ENCODE data around the gene SLC43A3. TPM values are rescaled to one million over a fixed set of nuclear protein-coding genes. Genes with fewer than 3 reads are reported as not detected.

SLC43A3 gene
- total RNA-seq, 2 donors from 2014 or later, result 23.1 to 30.0 TPM

- intact Hi-C loops (cut with DNase I), result no loop called here
- H3K4me1 ChIP-seq, result no peaks in the 10 kb centered on the region
- no peak overlapping the region for H3K4me3 ChIP-seq
- H3K27me3 ChIP-seq, result no peaks in the 10 kb centered on the region
- no peaks in the 10 kb centered on the region for H3K9me3 ChIP-seq
- H3K36me3 ChIP-seq (replicated peaks in 1 of 2; ENCODE audit: insufficient read depth in 1 of 2, low read depth in 2 of 2), result no peaks in the 10 kb centered on the region
- WGBS, 2 donors, result 72 to 75% methylated on average over 5 of the region's 5 CpGs
- H3K27ac ChIP-seq, result peak overlapping the region in 1 of 4 donors; percentile 43
- TF ChIP-seq CTCF (IDR thresholded peaks at IDR 0.05) (no peak), POLR2A (IDR thresholded peaks at IDR 0.05) (no peak)
- ATAC-seq (peak; percentile 42), DNase-seq (no peak)
Observed at GRCh38 chr11:57386178-57386940, 40.6 kb downstream of the SLC43A3 start.

- H3K27me3 ChIP-seq, result no peaks in the 10 kb centered on the region
- TF ChIP-seq CTCF (IDR thresholded peaks at IDR 0.05) (no peak), POLR2A (IDR thresholded peaks at IDR 0.05) (no peak)
- H3K4me3 ChIP-seq, result no peak within 1 kb of the TSS
- no peaks in the 10 kb centered on the region for H3K9me3 ChIP-seq
- intact Hi-C loops (cut with DNase I), result no loop called here
- WGBS, 2 donors, result 75 to 100% methylated on average over 2 of the region's 2 CpGs
- H3K4me1 ChIP-seq, result no peaks in the 10 kb centered on the region
- H3K36me3 ChIP-seq (replicated peaks in 1 of 2; ENCODE audit: insufficient read depth in 1 of 2, low read depth in 2 of 2), result no peaks in the 10 kb centered on the region
- DNase-seq, result no peak
- H3K27ac ChIP-seq, result no peak within 1 kb of the TSS
- no peak for ATAC-seq
Observed at GRCh38 chr11:57380975-57381374, 45.9 kb downstream of the SLC43A3 start, which contains the start of gene PRG3. Gene PRG3 (minus strand): TSS chr11:57381150. CDS start chr11:57380708, 442 bp downstream.

- ATAC-seq (no peak), DNase-seq (no peak)
- intact Hi-C loops (cut with DNase I), result no loop called here
- Histone ChIP-seq H3K9me3 (no peaks in the 10 kb centered on the region), H3K36me3 (replicated peaks in 1 of 2; ENCODE audit: insufficient read depth in 1 of 2, low read depth in 2 of 2) (no peaks in the 10 kb centered on the region), H3K27me3 (no peaks in the 10 kb centered on the region), H3K4me1 (no peaks in the 10 kb centered on the region), H3K4me3 (no peak overlapping the region), H3K27ac (no peak overlapping the region)
- no peak for TF ChIP-seq POLR2A (IDR thresholded peaks at IDR 0.05)
- TF ChIP-seq CTCF (IDR thresholded peaks at IDR 0.05), result no peak
- 21 to 32% methylated on average over 9 to 10 of the region's 10 CpGs for WGBS, 2 donors
Observed at GRCh38 chr11:57379732-57380131, 47.2 kb downstream of the SLC43A3 start.

GRCh38 chr11:57378186-57378585 is 48.7 kb downstream of the SLC43A3 start:
- Histone ChIP-seq H3K27me3 (no peaks in the 10 kb centered on the region), H3K4me1 (no peaks in the 10 kb centered on the region), H3K4me3 (no peak overlapping the region), H3K9me3 (no peaks in the 10 kb centered on the region), H3K36me3 (replicated peaks in 1 of 2; ENCODE audit: insufficient read depth in 1 of 2, low read depth in 2 of 2) (no peaks in the 10 kb centered on the region), H3K27ac (no peak overlapping the region)
- ATAC-seq (no peak), DNase-seq (no peak)
- TF ChIP-seq CTCF (IDR thresholded peaks at IDR 0.05) (no peak), POLR2A (IDR thresholded peaks at IDR 0.05) (no peak)
- intact Hi-C loops (cut with DNase I), result no loop called here

- Histone ChIP-seq H3K27ac (no peak overlapping the region), H3K36me3 (replicated peaks in 1 of 2; ENCODE audit: insufficient read depth in 1 of 2, low read depth in 2 of 2) (no peaks in the 10 kb centered on the region), H3K27me3 (no peaks in the 10 kb centered on the region), H3K4me3 (no peak overlapping the region), H3K9me3 (no peaks in the 10 kb centered on the region), H3K4me1 (no peaks in the 10 kb centered on the region)
- ATAC-seq (no peak), DNase-seq (no peak)
- TF ChIP-seq CTCF (IDR thresholded peaks at IDR 0.05) (no peak), POLR2A (IDR thresholded peaks at IDR 0.05) (no peak)
- WGBS, 2 donors, result 52 to 67% methylated on average over 5 of the region's 5 CpGs
- intact Hi-C loops (cut with DNase I), result no loop called here
Observed at GRCh38 chr11:57377107-57377506, 49.8 kb downstream of the SLC43A3 start.

All from body of pancreas (tissue), 4 donors.